Measurements from ENCODE around the gene PRICKLE4. TPM values are rescaled to one million over a fixed set of nuclear protein-coding genes. Genes with fewer than 3 reads are reported as not detected.

Gene PRICKLE4
- total RNA-seq, 5 donors from 2014 or later (not counting 1 experiment from before 2014, with no cell fraction given): 0.44 to 0.60 TPM; not detected in 3

GRCh38 chr6:41813956-41814355, 33.4 kb downstream of the PRICKLE4 start:
- H3K27me3 ChIP-seq (replicated peaks in 1 of 2; ENCODE audit: control insufficient read depth in 2 of 2, extremely low read depth in 1 of 2, insufficient read depth in 2 of 2, low read length in 1 of 2): no peaks in the 10 kb centered on the region
- ATAC-seq (replicated peaks in 1 of 4) (no peak), DNase-seq (no peak)
- ChIA-PET CTCF (interaction anchor here in 1 of 2 donors (0.8 kb wide), 1 partner anchor 8 kb away, joined by 3 read pairs; no protein-coding TSS in a partner anchor), POLR2A (no interaction called here)
- no peaks in the 10 kb centered on the region for H3K36me3 ChIP-seq (ENCODE audit: control insufficient read depth in 2 of 2, extremely low read depth in 1 of 2, insufficient read depth in 1 of 2, low read length in 1 of 2)
- Mint-ChIP-seq H3K36me3 (no peaks in the 10 kb centered on the region), H3K27me3 (no peaks in the 10 kb centered on the region), H3K4me3 (no peak overlapping the region), H3K9me3 (no peaks in the 10 kb centered on the region), H3K4me1 (peaks cover 0 to 4% (median 0%) of the 10 kb centered on the region in 3 donors), H3K27ac (no peak overlapping the region)
- H3K27ac ChIP-seq (ENCODE audit: low read length): no peak overlapping the region
- no peak overlapping the region for H3K4me3 ChIP-seq (ENCODE audit: control insufficient read depth in 1 of 2, extremely low read depth in 1 of 2, low read length in 1 of 2)
- H3K4me1 ChIP-seq (ENCODE audit: control insufficient read depth in 1 of 2, extremely low read depth in 1 of 2, insufficient read depth in 2 of 2, low read length in 2 of 2): peaks cover 0 to 6% of the 10 kb centered on the region in 2 experiments
- WGBS (ENCODE audit: insufficient coverage): 100% methylated on average over 1 of the region's 2 CpGs
- H3K9me3 ChIP-seq: no peaks in the 10 kb centered on the region

GRCh38 chr6:41814629-41815028, 34.0 kb downstream of the PRICKLE4 start:
- ChIA-PET POLR2A (interaction anchor here in 1 of 2 donors (0.6 kb wide), 1 partner anchor 418 kb away, joined by 7 read pairs; no protein-coding TSS in a partner anchor), CTCF (no interaction called here)
- WGBS (ENCODE audit: insufficient coverage): 61% methylated on average over 3 of the region's 4 CpGs
- no peaks in the 10 kb centered on the region for H3K27me3 ChIP-seq (replicated peaks in 1 of 2; ENCODE audit: control insufficient read depth in 2 of 2, extremely low read depth in 1 of 2, insufficient read depth in 2 of 2, low read length in 1 of 2)
- no peaks in the 10 kb centered on the region for H3K27me3 Mint-ChIP-seq
- H3K9me3 ChIP-seq: no peaks in the 10 kb centered on the region
- ATAC-seq (replicated peaks in 1 of 4): no peak
- H3K36me3 Mint-ChIP-seq: no peaks in the 10 kb centered on the region
- H3K36me3 ChIP-seq (ENCODE audit: control insufficient read depth in 2 of 2, extremely low read depth in 1 of 2, insufficient read depth in 1 of 2, low read length in 1 of 2): no peaks in the 10 kb centered on the region
- peaks cover 0 to 6% of the 10 kb centered on the region in 2 experiments for H3K4me1 ChIP-seq (ENCODE audit: control insufficient read depth in 1 of 2, extremely low read depth in 1 of 2, insufficient read depth in 2 of 2, low read length in 2 of 2)
- no peak overlapping the region for H3K4me3 Mint-ChIP-seq
- H3K9me3 Mint-ChIP-seq: no peaks in the 10 kb centered on the region
- DNase-seq: no peak
- H3K4me1 Mint-ChIP-seq: peaks cover 0 to 4% (median 0%) of the 10 kb centered on the region in 3 donors
- H3K27ac ChIP-seq (ENCODE audit: low read length): no peak overlapping the region
- no peak overlapping the region for H3K27ac Mint-ChIP-seq
- H3K4me3 ChIP-seq (ENCODE audit: control insufficient read depth in 1 of 2, extremely low read depth in 1 of 2, low read length in 1 of 2): no peak overlapping the region

GRCh38 chr6:41815587-41815986, 35.0 kb downstream of the PRICKLE4 start:
- 100% methylated on average over 1 of the region's 1 CpG for WGBS (ENCODE audit: insufficient coverage)
- Histone ChIP-seq H3K36me3 (ENCODE audit: control insufficient read depth in 2 of 2, extremely low read depth in 1 of 2, insufficient read depth in 1 of 2, low read length in 1 of 2) (no peaks in the 10 kb centered on the region), H3K27ac (ENCODE audit: low read length) (no peak overlapping the region), H3K4me1 (ENCODE audit: control insufficient read depth in 1 of 2, extremely low read depth in 1 of 2, insufficient read depth in 2 of 2, low read length in 2 of 2) (peaks cover 0 to 6% of the 10 kb centered on the region in 2 experiments), H3K4me3 (ENCODE audit: control insufficient read depth in 1 of 2, extremely low read depth in 1 of 2, low read length in 1 of 2) (no peak overlapping the region), H3K27me3 (replicated peaks in 1 of 2; ENCODE audit: control insufficient read depth in 2 of 2, extremely low read depth in 1 of 2, insufficient read depth in 2 of 2, low read length in 1 of 2) (no peaks in the 10 kb centered on the region), H3K9me3 (no peaks in the 10 kb centered on the region)
- Mint-ChIP-seq H3K4me3 (no peak overlapping the region), H3K27ac (no peak overlapping the region), H3K27me3 (no peaks in the 10 kb centered on the region), H3K9me3 (no peaks in the 10 kb centered on the region), H3K4me1 (peaks cover 0 to 4% (median 0%) of the 10 kb centered on the region in 3 donors), H3K36me3 (no peaks in the 10 kb centered on the region)
- no peak for DNase-seq
- POLR2A ChIA-PET: no interaction called here
- CTCF ChIA-PET: no interaction called here
- ATAC-seq (replicated peaks in 1 of 4): no peak

GRCh38 chr6:41818271-41819054, 37.9 kb downstream of the PRICKLE4 start:
- Histone ChIP-seq H3K4me3 (ENCODE audit: control insufficient read depth in 1 of 2, extremely low read depth in 1 of 2, low read length in 1 of 2) (no peak overlapping the region), H3K27ac (ENCODE audit: low read length) (no peak overlapping the region), H3K4me1 (ENCODE audit: control insufficient read depth in 1 of 2, extremely low read depth in 1 of 2, insufficient read depth in 2 of 2, low read length in 2 of 2) (peaks cover 0 to 6% of the 10 kb centered on the region in 2 experiments), H3K36me3 (ENCODE audit: control insufficient read depth in 2 of 2, extremely low read depth in 1 of 2, insufficient read depth in 1 of 2, low read length in 1 of 2) (no peaks in the 10 kb centered on the region), H3K9me3 (no peaks in the 10 kb centered on the region), H3K27me3 (replicated peaks in 1 of 2; ENCODE audit: control insufficient read depth in 2 of 2, extremely low read depth in 1 of 2, insufficient read depth in 2 of 2, low read length in 1 of 2) (no peaks in the 10 kb centered on the region)
- Mint-ChIP-seq H3K36me3 (no peaks in the 10 kb centered on the region), H3K9me3 (no peaks in the 10 kb centered on the region), H3K27me3 (no peaks in the 10 kb centered on the region), H3K4me1 (peaks cover 0 to 4% (median 0%) of the 10 kb centered on the region in 3 donors), H3K4me3 (no peak overlapping the region), H3K27ac (no peak overlapping the region)
- DNase-seq: no peak
- WGBS (ENCODE audit: insufficient coverage): 100% methylated on average over 1 of the region's 4 CpGs
- ChIA-PET POLR2A (no interaction called here), CTCF (no interaction called here)
- ATAC-seq (replicated peaks in 1 of 4): no peak

- H3K27ac Mint-ChIP-seq: no peak overlapping the region
Measured at GRCh38 chr6:41821266-41821665, 40.7 kb downstream of the PRICKLE4 start.

GRCh38 chr6:41822021-41822420, 41.4 kb downstream of the PRICKLE4 start:
- H3K27me3 Mint-ChIP-seq: no peaks in the 10 kb centered on the region
- H3K9me3 Mint-ChIP-seq: no peaks in the 10 kb centered on the region
- POLR2A ChIA-PET: no interaction called here
- H3K27ac ChIP-seq (ENCODE audit: low read length): no peak overlapping the region
- no peak overlapping the region for H3K27ac Mint-ChIP-seq
- H3K4me1 ChIP-seq (ENCODE audit: control insufficient read depth in 1 of 2, extremely low read depth in 1 of 2, insufficient read depth in 2 of 2, low read length in 2 of 2): no peaks in the 10 kb centered on the region
- H3K4me3 Mint-ChIP-seq: no peak overlapping the region
- no peaks in the 10 kb centered on the region for H3K27me3 ChIP-seq (replicated peaks in 1 of 2; ENCODE audit: control insufficient read depth in 2 of 2, extremely low read depth in 1 of 2, insufficient read depth in 2 of 2, low read length in 1 of 2)
- no peaks in the 10 kb centered on the region for H3K4me1 Mint-ChIP-seq
- CTCF ChIA-PET: interaction anchor here in 1 of 2 donors (1.1 kb wide), 1 partner anchor 8 kb away, joined by 3 read pairs; no protein-coding TSS in a partner anchor
- no peaks in the 10 kb centered on the region for H3K9me3 ChIP-seq
- H3K36me3 Mint-ChIP-seq: no peaks in the 10 kb centered on the region
- WGBS (ENCODE audit: insufficient coverage): no CpG with 5 or more reads among the region's 1 CpG
- no peak overlapping the region for H3K4me3 ChIP-seq (ENCODE audit: control insufficient read depth in 1 of 2, extremely low read depth in 1 of 2, low read length in 1 of 2)
- DNase-seq: no peak
- no peak for ATAC-seq (replicated peaks in 1 of 4)
- H3K36me3 ChIP-seq (ENCODE audit: control insufficient read depth in 2 of 2, extremely low read depth in 1 of 2, insufficient read depth in 1 of 2, low read length in 1 of 2): no peaks in the 10 kb centered on the region

More at GRCh38 chr6:41821266-41821665, 40.7 kb downstream of the PRICKLE4 start:
- DNase-seq (no peak), ATAC-seq (replicated peaks in 1 of 4) (no peak)
- H3K9me3 Mint-ChIP-seq: no peaks in the 10 kb centered on the region
- H3K4me3 ChIP-seq (ENCODE audit: control insufficient read depth in 1 of 2, extremely low read depth in 1 of 2, low read length in 1 of 2): no peak overlapping the region
- no peaks in the 10 kb centered on the region for H3K36me3 ChIP-seq (ENCODE audit: control insufficient read depth in 2 of 2, extremely low read depth in 1 of 2, insufficient read depth in 1 of 2, low read length in 1 of 2)
- no peaks in the 10 kb centered on the region for H3K27me3 Mint-ChIP-seq
- H3K4me1 ChIP-seq (ENCODE audit: control insufficient read depth in 1 of 2, extremely low read depth in 1 of 2, insufficient read depth in 2 of 2, low read length in 2 of 2): no peaks in the 10 kb centered on the region
- H3K27me3 ChIP-seq (replicated peaks in 1 of 2; ENCODE audit: control insufficient read depth in 2 of 2, extremely low read depth in 1 of 2, insufficient read depth in 2 of 2, low read length in 1 of 2): no peaks in the 10 kb centered on the region
- H3K4me1 Mint-ChIP-seq: peaks cover 0 to under 1% (median 0%) of the 10 kb centered on the region in 3 donors
- no peak overlapping the region for H3K27ac ChIP-seq (ENCODE audit: low read length)
- H3K4me3 Mint-ChIP-seq: no peak overlapping the region
- POLR2A ChIA-PET: no interaction called here
- WGBS (ENCODE audit: insufficient coverage): no CpG with 5 or more reads among the region's 4 CpGs
- CTCF ChIA-PET: interaction anchor here in 1 of 2 donors (0.6 kb wide), 1 partner anchor 372 kb away, joined by 3 read pairs; no protein-coding TSS in a partner anchor
- H3K36me3 Mint-ChIP-seq: no peaks in the 10 kb centered on the region
- H3K9me3 ChIP-seq: no peaks in the 10 kb centered on the region
